Parathyroid adenoma (tissue), 2 donors: ENCODE measurements around the gene TMEM35A.
"Not testable (repeated sequence)": the region's sequence is repeated elsewhere in the genome, so short reads cannot be mapped to it uniquely, and the experiment has no call there.

Source experiments
- H2AFZ ChIP-seq: fragments of 300-600 bp; sonication (generic); one replicate; pipeline ENCODE4 v1.7.0; 2017; ENCODE audit warnings: antibody characterized with exemption, mild to moderate bottlenecking
- H3K27ac ChIP-seq: fragments of 300-600 bp; sonication (generic); one replicate; pipeline ENCODE4 v1.7.0; 2017
- H3K27me3 ChIP-seq: fragments of 300-600 bp; sonication (generic); one replicate; pipeline ENCODE4 v1.7.0; 2017; ENCODE audit warnings: low read length; ENCODE audit not compliant: control insufficient read depth, insufficient read depth
- H3K36me3 ChIP-seq: fragments of 300-600 bp; sonication (generic); one replicate; pipeline ENCODE4 v1.7.0; 2017; ENCODE audit warnings: low read length; ENCODE audit not compliant: control insufficient read depth, insufficient read depth
- H3K4me1 ChIP-seq: fragments of 300-600 bp; sonication (generic); one replicate; pipeline ENCODE4 v1.7.0; 2017; ENCODE audit warnings: control low read depth
- H3K4me2 ChIP-seq: fragments of 300-600 bp; sonication (generic); one replicate; pipeline ENCODE4 v1.7.0; 2017; ENCODE audit warnings: low read length
- H3K4me3 ChIP-seq: fragments of 300-600 bp; sonication (generic); one replicate; pipeline ENCODE4 v1.7.0; 2017; ENCODE audit warnings: low read depth, low read length
- H3K79me2 ChIP-seq: fragments of 300-600 bp; sonication (generic); one replicate; pipeline ENCODE4 v1.7.0; 2017; ENCODE audit warnings: control low read depth
- H3K9ac ChIP-seq: fragments of 300-600 bp; sonication (generic); one replicate; pipeline ENCODE4 v1.7.0; 2017; ENCODE audit warnings: mild to moderate bottlenecking
- H3K9me3 ChIP-seq: fragments of 300-600 bp; sonication (generic); one replicate; pipeline ENCODE4 v1.7.0; 2017; ENCODE audit warnings: low read length; ENCODE audit not compliant: control insufficient read depth
- CTCF ChIP-seq: fragments of 300-600 bp; sonication (generic); IDR thresholded peaks from one replicate; pipeline ENCODE4 v1.7.0; 2017; ENCODE audit warnings: antibody characterized with exemption, mild to moderate bottlenecking
- donor health status: primary hyperparathyroidism.

Gene TMEM35A

GRCh38 chrX:101051549-101052302 is 27.0 kb upstream of the TMEM35A start, which contains the start of gene TRMT2B:
Gene TRMT2B, minus strand, starts transcription at chrX:101052111. Its CDS starts 9,822 bp downstream, at chrX:101042289.
- H3K4me1 ChIP-seq, result peaks cover 2% of the 10 kb centered on the region
- peak within 1 kb of the TSS; percentile 81 for H3K27ac ChIP-seq
- no peaks in the 10 kb centered on the region for H3K27me3 ChIP-seq
- H3K36me3 ChIP-seq, result no peaks in the 10 kb centered on the region
- H3K4me2 ChIP-seq, result peak within 1 kb of the TSS; percentile 60
- no peak for TF ChIP-seq CTCF
- H3K9ac ChIP-seq, result no peak within 1 kb of the TSS
- H2AFZ ChIP-seq, result peak within 1 kb of the TSS; percentile 86
- H3K9me3 ChIP-seq, result no peaks in the 10 kb centered on the region
- H3K79me2 ChIP-seq, result no peaks in the 10 kb centered on the region
- H3K4me3 ChIP-seq, result peak within 1 kb of the TSS; percentile 75

DNA sequence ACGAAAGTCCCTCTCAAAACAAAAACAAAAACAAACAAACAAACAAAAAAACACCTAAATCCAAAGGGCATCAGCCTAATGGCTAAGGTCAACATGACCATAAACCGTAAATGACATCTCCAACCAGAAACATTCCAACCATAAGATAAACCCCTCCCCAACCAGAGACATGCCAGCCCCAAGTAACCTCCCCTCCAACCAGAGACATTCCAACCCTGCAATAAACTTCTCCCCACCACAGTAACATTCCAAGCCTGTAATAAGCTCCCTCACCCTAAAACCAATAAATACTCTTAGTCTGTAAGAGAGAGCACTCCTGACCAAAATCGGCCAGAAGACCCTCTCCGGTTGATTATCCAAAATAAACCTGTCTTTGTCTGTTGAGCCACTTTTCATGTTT is 22.1 kb upstream of the TMEM35A start:
- not testable (repeated sequence) for H3K27me3 ChIP-seq, H3K27ac ChIP-seq, H3K9ac ChIP-seq, H3K36me3 ChIP-seq, H3K79me2 ChIP-seq, H3K4me3 ChIP-seq, H3K4me1 ChIP-seq, H3K9me3 ChIP-seq, H2AFZ ChIP-seq, H3K4me2 ChIP-seq

DNA sequence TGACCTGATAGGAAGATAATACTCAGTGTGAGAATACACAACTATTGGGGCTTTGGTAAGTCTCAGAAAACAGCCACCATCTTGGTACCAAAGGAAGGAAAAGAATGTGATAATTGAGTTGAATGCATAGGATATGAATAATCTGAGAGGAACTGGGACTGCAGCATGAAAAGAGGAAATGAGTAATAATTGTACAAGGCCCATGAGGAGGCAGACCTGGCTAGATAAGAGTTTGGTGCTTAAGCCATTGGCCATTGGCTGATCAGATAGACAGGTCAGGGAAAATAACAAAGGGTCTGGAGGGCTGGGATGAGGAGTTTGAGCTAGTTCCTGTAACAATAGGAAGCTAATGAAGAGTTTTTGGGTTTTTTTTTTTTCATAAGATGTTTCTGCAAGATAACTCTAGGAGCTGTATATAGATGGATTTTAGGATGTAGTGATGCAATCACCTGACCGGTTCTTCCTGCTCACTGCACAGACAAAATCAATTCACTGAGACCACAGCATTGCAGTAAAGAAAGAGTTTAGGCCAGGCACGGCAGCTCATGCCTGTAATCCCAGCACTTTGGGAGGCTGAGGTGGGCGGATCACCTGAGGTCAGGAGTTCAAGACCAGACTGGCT is 21.5 kb upstream of the TMEM35A start:
- no peak overlapping the region for H3K9ac ChIP-seq
- no peaks in the 10 kb centered on the region for H3K36me3 ChIP-seq
- H3K27ac ChIP-seq, result no peak overlapping the region
- H3K4me3 ChIP-seq, result no peak overlapping the region
- no peak overlapping the region for H2AFZ ChIP-seq
- H3K27me3 ChIP-seq, result no peaks in the 10 kb centered on the region
- H3K79me2 ChIP-seq, result no peaks in the 10 kb centered on the region
- no peak for TF ChIP-seq CTCF
- H3K9me3 ChIP-seq, result no peaks in the 10 kb centered on the region
- no peak overlapping the region for H3K4me2 ChIP-seq
- H3K4me1 ChIP-seq, result no peaks in the 10 kb centered on the region

DNA sequence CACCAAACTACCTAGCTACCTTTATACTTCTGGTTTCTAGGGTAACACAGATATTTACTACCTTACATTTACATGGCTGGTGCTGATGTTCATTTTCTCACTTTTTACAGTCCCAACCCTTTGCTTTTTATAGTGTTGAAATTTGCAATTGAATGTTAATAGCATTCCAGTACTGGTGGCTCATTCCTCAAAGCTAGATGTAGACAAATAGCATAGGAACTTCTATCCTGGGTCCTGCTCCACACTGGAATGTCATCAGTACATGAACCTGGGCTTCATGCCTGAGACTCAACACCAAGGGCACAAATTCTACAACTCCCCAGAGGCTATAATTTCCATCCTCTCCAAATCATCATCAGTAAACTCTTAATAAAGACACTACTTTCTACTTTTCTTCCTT is 16.5 kb upstream of the TMEM35A start:
- Histone ChIP-seq H3K4me2 (no peak overlapping the region), H3K4me3 (no peak overlapping the region), H3K9ac (no peak overlapping the region), H3K27me3 (no peaks in the 10 kb centered on the region), H3K36me3 (no peaks in the 10 kb centered on the region), H3K27ac (no peak overlapping the region), H3K4me1 (no peaks in the 10 kb centered on the region), H3K79me2 (no peaks in the 10 kb centered on the region), H2AFZ (no peak overlapping the region), H3K9me3 (no peaks in the 10 kb centered on the region)
- no peak for TF ChIP-seq CTCF

- Histone ChIP-seq H3K27ac (no peak overlapping the region), H3K9me3 (no peaks in the 10 kb centered on the region), H3K9ac (no peak overlapping the region), H3K4me2 (no peak overlapping the region), H3K4me3 (no peak overlapping the region), H3K79me2 (no peaks in the 10 kb centered on the region), H2AFZ (no peak overlapping the region), H3K4me1 (no peaks in the 10 kb centered on the region), H3K27me3 (no peaks in the 10 kb centered on the region), H3K36me3 (no peaks in the 10 kb centered on the region)
- TF ChIP-seq CTCF, result no peak
Measured at GRCh38 chrX:101071582-101071981, 7.1 kb upstream of the TMEM35A start.
